ENCODE measurements around the gene RASAL2. TPM values are rescaled to one million over a fixed set of nuclear protein-coding genes. Genes with fewer than 3 reads are reported as not detected.
"Not testable (repeated sequence)": the region's sequence is repeated elsewhere in the genome, so short reads cannot be mapped to it uniquely, and the experiment has no call there.

RASAL2 gene
- total RNA-seq, 1 experiment from 2014 or later: 31.6 TPM

DNA sequence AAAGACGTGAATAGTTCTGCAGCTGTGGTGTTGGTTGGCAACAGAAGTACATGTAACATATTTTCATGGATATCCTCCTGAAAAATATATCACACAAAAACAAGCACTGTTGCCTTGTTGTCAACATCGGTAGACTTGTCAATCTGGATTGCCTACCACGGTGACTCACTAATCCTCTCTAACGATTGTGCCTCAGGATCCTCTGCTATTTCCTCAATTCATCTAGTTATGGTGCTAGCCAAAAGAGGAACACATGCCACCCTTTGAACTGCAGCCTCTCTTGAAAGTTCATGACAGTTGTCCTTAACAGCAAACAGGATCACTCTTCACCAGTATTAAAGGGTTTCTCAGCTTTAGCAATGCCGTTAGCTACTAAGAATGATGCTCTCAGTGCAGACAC is 25.7 kb downstream of the RASAL2 start:
- Histone ChIP-seq H3K4me3 (ENCODE audit: low read depth in 2 of 2, low read length in 2 of 2) (no peak overlapping the region), H3K27ac (ENCODE audit: low read length) (no peak overlapping the region), H3K4me1 (ENCODE audit: control insufficient read depth, insufficient read depth, low read length) (peaks cover 10% of the 10 kb centered on the region), H3K9me3 (ENCODE audit: control insufficient read depth, insufficient read depth, low read depth, low read length) (no peaks in the 10 kb centered on the region; the same call in 1 of the 2 replicates), H3K36me3 (ENCODE audit: control insufficient read depth, insufficient read depth, low read length) (no peaks in the 10 kb centered on the region), H3K27me3 (ENCODE audit: control insufficient read depth, insufficient read depth, low read length) (no peaks in the 10 kb centered on the region)
- POLR2A ChIA-PET: no interaction called here
- in situ Hi-C loops (cut with HindIII; ENCODE audit: low pct_unique_long_range_greater_than_20kb, low sequenced_read_pairs) (no loop called here), intact Hi-C loops (cut with micrococcal nuclease; ENCODE audit: unreplicated experiment) (no loop called here)
- BruUV-seq (replicated peaks): no TSS peak
- TF ChIP-seq POLR2AphosphoS5 (IDR thresholded peaks at IDR 0.05; ENCODE audit: low read depth, low read length) (no peak), TCF7L2 (IDR thresholded peaks at IDR 0.05; ENCODE audit: low read depth, low read length) (no peak)
- TF ChIP-seq, protein P1, sequence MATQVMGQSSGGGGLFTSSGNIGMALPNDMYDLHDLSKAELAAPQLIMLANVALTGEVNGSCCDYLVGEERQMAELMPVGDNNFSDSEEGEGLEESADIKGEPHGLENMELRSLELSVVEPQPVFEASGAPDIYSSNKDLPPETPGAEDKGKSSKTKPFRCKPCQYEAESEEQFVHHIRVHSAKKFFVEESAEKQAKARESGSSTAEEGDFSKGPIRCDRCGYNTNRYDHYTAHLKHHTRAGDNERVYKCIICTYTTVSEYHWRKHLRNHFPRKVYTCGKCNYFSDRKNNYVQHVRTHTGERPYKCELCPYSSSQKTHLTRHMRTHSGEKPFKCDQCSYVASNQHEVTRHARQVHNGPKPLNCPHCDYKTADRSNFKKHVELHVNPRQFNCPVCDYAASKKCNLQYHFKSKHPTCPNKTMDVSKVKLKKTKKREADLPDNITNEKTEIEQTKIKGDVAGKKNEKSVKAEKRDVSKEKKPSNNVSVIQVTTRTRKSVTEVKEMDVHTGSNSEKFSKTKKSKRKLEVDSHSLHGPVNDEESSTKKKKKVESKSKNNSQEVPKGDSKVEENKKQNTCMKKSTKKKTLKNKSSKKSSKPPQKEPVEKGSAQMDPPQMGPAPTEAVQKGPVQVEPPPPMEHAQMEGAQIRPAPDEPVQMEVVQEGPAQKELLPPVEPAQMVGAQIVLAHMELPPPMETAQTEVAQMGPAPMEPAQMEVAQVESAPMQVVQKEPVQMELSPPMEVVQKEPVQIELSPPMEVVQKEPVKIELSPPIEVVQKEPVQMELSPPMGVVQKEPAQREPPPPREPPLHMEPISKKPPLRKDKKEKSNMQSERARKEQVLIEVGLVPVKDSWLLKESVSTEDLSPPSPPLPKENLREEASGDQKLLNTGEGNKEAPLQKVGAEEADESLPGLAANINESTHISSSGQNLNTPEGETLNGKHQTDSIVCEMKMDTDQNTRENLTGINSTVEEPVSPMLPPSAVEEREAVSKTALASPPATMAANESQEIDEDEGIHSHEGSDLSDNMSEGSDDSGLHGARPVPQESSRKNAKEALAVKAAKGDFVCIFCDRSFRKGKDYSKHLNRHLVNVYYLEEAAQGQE (IDR thresholded peaks at IDR 0.05; ENCODE audit: insufficient read depth in 1 of 2, low read depth in 2 of 2, low read length in 1 of 2): no peak
- TF ChIP-seq, protein P2, sequence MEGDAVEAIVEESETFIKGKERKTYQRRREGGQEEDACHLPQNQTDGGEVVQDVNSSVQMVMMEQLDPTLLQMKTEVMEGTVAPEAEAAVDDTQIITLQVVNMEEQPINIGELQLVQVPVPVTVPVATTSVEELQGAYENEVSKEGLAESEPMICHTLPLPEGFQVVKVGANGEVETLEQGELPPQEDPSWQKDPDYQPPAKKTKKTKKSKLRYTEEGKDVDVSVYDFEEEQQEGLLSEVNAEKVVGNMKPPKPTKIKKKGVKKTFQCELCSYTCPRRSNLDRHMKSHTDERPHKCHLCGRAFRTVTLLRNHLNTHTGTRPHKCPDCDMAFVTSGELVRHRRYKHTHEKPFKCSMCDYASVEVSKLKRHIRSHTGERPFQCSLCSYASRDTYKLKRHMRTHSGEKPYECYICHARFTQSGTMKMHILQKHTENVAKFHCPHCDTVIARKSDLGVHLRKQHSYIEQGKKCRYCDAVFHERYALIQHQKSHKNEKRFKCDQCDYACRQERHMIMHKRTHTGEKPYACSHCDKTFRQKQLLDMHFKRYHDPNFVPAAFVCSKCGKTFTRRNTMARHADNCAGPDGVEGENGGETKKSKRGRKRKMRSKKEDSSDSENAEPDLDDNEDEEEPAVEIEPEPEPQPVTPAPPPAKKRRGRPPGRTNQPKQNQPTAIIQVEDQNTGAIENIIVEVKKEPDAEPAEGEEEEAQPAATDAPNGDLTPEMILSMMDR (IDR thresholded peaks at IDR 0.05): no peak
- CTCF ChIA-PET: no interaction called here
- DNase-seq (ENCODE audit: low read depth, low spot score): no peak
- no peak for ATAC-seq

DNA sequence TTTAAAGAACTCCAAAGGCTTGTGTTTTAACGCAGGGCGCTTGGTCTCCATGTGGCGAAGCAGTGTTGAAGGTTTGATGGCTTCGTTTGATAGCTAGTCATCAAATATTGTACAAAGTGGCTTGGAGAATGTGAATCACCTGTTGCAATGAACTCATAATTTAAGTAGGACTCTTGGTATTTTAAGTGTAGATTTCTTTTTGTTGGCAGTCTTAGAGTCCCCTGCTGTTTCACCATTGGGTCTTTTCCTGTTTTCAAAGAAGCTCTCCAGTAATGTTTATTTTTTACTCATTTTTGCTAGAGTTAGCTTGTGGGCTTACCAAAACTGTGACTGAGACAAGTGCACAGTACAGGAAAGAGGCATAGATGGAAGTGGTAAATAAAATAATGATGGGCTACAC is 26.2 kb downstream of the RASAL2 start:
- no peaks in the 10 kb centered on the region for H3K27me3 ChIP-seq (ENCODE audit: control insufficient read depth, insufficient read depth, low read length)
- in situ Hi-C loops (cut with HindIII; ENCODE audit: low pct_unique_long_range_greater_than_20kb, low sequenced_read_pairs) (no loop called here), intact Hi-C loops (cut with micrococcal nuclease; ENCODE audit: unreplicated experiment) (no loop called here)
- H3K4me1 ChIP-seq (ENCODE audit: control insufficient read depth, insufficient read depth, low read length): peaks cover 10% of the 10 kb centered on the region
- CTCF ChIA-PET: no interaction called here
- H3K36me3 ChIP-seq (ENCODE audit: control insufficient read depth, insufficient read depth, low read length): no peaks in the 10 kb centered on the region
- no peak overlapping the region for H3K27ac ChIP-seq (ENCODE audit: low read length)
- TF ChIP-seq TCF7L2 (IDR thresholded peaks at IDR 0.05; ENCODE audit: low read depth, low read length) (no peak), SIN3A (IDR thresholded peaks at IDR 0.05; ENCODE audit: borderline replicate concordance, insufficient read depth, low read depth, low read length) (no peak), POLR2AphosphoS5 (IDR thresholded peaks at IDR 0.05; ENCODE audit: low read depth, low read length) (no peak)
- TF ChIP-seq, protein P1 (IDR thresholded peaks at IDR 0.05; ENCODE audit: insufficient read depth in 1 of 2, low read depth in 2 of 2, low read length in 1 of 2): no peak
- TF ChIP-seq, protein P2 (IDR thresholded peaks at IDR 0.05): no peak
- POLR2A ChIA-PET: no interaction called here
- ATAC-seq: no peak
- no TSS peak for BruUV-seq (replicated peaks)
- DNase-seq (ENCODE audit: low read depth, low spot score): no peak
- no peaks in the 10 kb centered on the region; the same call in 1 of the 2 replicates for H3K9me3 ChIP-seq (ENCODE audit: control insufficient read depth, insufficient read depth, low read depth, low read length)
- H3K4me3 ChIP-seq (ENCODE audit: low read depth in 2 of 2, low read length in 2 of 2): no peak overlapping the region

DNA sequence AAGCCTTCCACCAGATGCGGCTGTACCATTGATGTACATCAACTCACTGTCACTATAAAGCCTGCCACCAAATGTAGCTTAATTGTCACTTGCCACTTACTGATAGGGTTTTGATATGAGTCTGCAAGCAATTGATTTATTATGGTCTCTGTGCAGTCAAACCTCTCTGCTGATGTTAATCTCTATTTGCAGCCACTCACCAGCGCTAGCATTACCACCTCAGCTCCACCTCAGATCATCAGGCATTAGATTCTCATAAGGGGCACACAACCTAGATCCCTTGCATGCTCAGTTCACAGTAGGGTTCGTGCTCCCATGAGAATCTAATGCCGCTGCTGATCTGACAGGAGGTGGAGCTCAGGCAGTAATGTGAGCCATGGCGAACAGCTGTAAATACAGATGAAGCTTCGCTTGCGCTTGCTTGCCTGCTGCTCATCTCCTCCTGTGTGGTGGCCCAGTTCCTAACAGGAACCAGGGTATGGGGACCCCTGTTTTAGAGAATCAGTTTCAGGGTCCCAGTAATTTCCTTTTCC is 26.7 kb downstream of the RASAL2 start:
- H3K27ac ChIP-seq (ENCODE audit: low read length); BruUV-seq (replicated peaks); in situ Hi-C loops (cut with HindIII; ENCODE audit: low pct_unique_long_range_greater_than_20kb, low sequenced_read_pairs); intact Hi-C loops (cut with micrococcal nuclease; ENCODE audit: unreplicated experiment); H3K9me3 ChIP-seq (ENCODE audit: control insufficient read depth, insufficient read depth, low read depth, low read length); DNase-seq (ENCODE audit: low read depth, low spot score); H3K4me3 ChIP-seq (ENCODE audit: low read depth in 2 of 2, low read length in 2 of 2); POLR2A ChIA-PET; H3K27me3 ChIP-seq (ENCODE audit: control insufficient read depth, insufficient read depth, low read length); CTCF ChIA-PET; H3K36me3 ChIP-seq (ENCODE audit: control insufficient read depth, insufficient read depth, low read length); ATAC-seq: not testable (repeated sequence)
- H3K4me1 ChIP-seq (ENCODE audit: control insufficient read depth, insufficient read depth, low read length): peaks cover 11% of the 10 kb centered on the region
